B cell (primary cell): Measurements from ENCODE around the gene SEZ6L. TPM values are rescaled to one million over a fixed set of nuclear protein-coding genes. Genes with fewer than 3 reads are reported as not detected.

Source experiments
- ATAC-seq: fragments of 200-7000 bp; cut with Tn5 transposase; one replicate; pipeline ENCODE4 v1.10.0; 2021; ENCODE audit warnings: low read depth, mild to moderate bottlenecking, moderate number of reproducible peaks, moderate library complexity
- CTCF ChIA-PET: fragments of 350-600 bp; sonication (Branson Sonifier 250); formaldehyde crosslinking; loops from one replicate; lab custom pipeline; 2021; ENCODE audit warnings: antibody characterized with exemption, inconsistent platforms; lab: Charles Lee
- POLR2A ChIA-PET: fragments of 350-600 bp; sonication (Branson Sonifier 250); formaldehyde crosslinking; loops from one replicate; lab custom pipeline; 2021; ENCODE audit warnings: antibody characterized with exemption; lab: Charles Lee
- DNase-seq: peaks from one replicate; pipeline ENCODE4 v3.0.0; 2013
- H2AFZ ChIP-seq: 2 replicates; pipeline ENCODE4 v1.6.1; 2012; ENCODE audit warnings: mild to moderate bottlenecking, low read depth, low read length; ENCODE audit not compliant: insufficient read depth, poor library complexity, severe bottlenecking
- H3K27ac ChIP-seq, 2 donors: 1 replicate in 1 of 2; 2 replicates in 1 of 2; pipeline ENCODE4 v1.5.1; 2012 to 2013; ENCODE audit warnings: low read length in 2 of 2, mild to moderate bottlenecking in 2 of 2, moderate library complexity in 1 of 2
- H3K27me3 ChIP-seq, 4 experiments: fragments of 200-600 bp in 1 of 4; sonication (generic) in 1 of 4; replicated peaks in 1 of 4; 1 replicate in 2 of 4; 2 replicates in 2 of 4; pipeline versions ENCODE4 v1.6.1 to v1.7.0; 2013 to 2016; ENCODE audit warnings: low read length in 3 of 4, mild to moderate bottlenecking in 2 of 4, mixed read lengths in 1 of 4, moderate library complexity in 1 of 4; ENCODE audit not compliant: insufficient read depth in 4 of 4, control insufficient read depth in 3 of 4; ENCODE audit errors: control extremely low read depth in 1 of 4
- H3K36me3 ChIP-seq, 2 experiments: replicated peaks in 1 of 2; 1 replicate in 1 of 2; 2 replicates in 1 of 2; pipeline versions ENCODE4 v1.6.1 to v1.7.1; 2013; ENCODE audit warnings: low read length in 1 of 2; ENCODE audit not compliant: insufficient read depth in 2 of 2, control insufficient read depth in 1 of 2; ENCODE audit errors: control extremely low read depth in 1 of 2, extremely low read depth in 1 of 2
- H3K4me1 ChIP-seq, 2 donors: fragments of 200-600 bp in 1 of 2; sonication (generic) in 1 of 2; 1 replicate in 1 of 2; 2 replicates in 1 of 2; pipeline versions ENCODE4 v1.5.1 to v1.6.1; 2013 to 2017; ENCODE audit warnings: low read length in 2 of 2; ENCODE audit not compliant: control insufficient read depth in 2 of 2, insufficient read depth in 2 of 2
- H3K4me2 ChIP-seq: replicated peaks from 2 replicates; pipeline ENCODE3; 2012; ENCODE audit warnings: mild to moderate bottlenecking, low read depth, low read length; ENCODE audit not compliant: poor library complexity, severe bottlenecking
- H3K4me3 ChIP-seq, 5 experiments: fragments of 200-600 bp in 1 of 5; sonication (generic) in 1 of 5; 1 replicate in 3 of 5; 2 replicates in 2 of 5; pipeline versions ENCODE4 v1.5.1 to v1.7.0; 2011 to 2016; ENCODE audit warnings: low read length in 4 of 5, mild to moderate bottlenecking in 4 of 5, low read depth in 2 of 5, control low read depth in 1 of 5, moderate library complexity in 1 of 5; ENCODE audit not compliant: insufficient read depth in 1 of 5; ENCODE audit errors: control extremely low read depth in 1 of 5, extremely low read depth in 1 of 5
- H3K79me2 ChIP-seq: fragments of 200-600 bp; sonication (generic); one replicate; pipeline ENCODE4 v1.6.0; 2016; ENCODE audit warnings: low read length; ENCODE audit not compliant: control insufficient read depth, insufficient read depth
- H3K9ac ChIP-seq: fragments of 200-600 bp; sonication (generic); 2 replicates; pipeline ENCODE4 v1.6.1; 2017; ENCODE audit warnings: mild to moderate bottlenecking, low read length, moderate library complexity
- H3K9me3 ChIP-seq, 3 donors: one replicate each; pipeline versions ENCODE4 v1.6.1 to v1.7.1; 2013; ENCODE audit warnings: low read length in 2 of 3; ENCODE audit not compliant: control insufficient read depth in 2 of 3, insufficient read depth in 1 of 3; ENCODE audit errors: control extremely low read depth in 1 of 3
- H4K20me1 ChIP-seq: 2 replicates; pipeline ENCODE4 v1.6.0; 2012; ENCODE audit warnings: mild to moderate bottlenecking, low read length; ENCODE audit not compliant: insufficient read depth, control insufficient read depth, poor library complexity, severe bottlenecking
- H3K27ac Mint-ChIP-seq: one replicate; pipeline ENCODE4 v1.8.0; 2021; ENCODE audit warnings: mixed read lengths
- H3K27me3 Mint-ChIP-seq: one replicate; pipeline ENCODE4 v1.8.0; 2021; ENCODE audit warnings: mixed read lengths
- H3K4me1 Mint-ChIP-seq: one replicate; pipeline ENCODE4 v1.8.0; 2021; ENCODE audit warnings: mixed read lengths
- H3K4me3 Mint-ChIP-seq: one replicate; pipeline ENCODE4 v1.8.0; 2021; ENCODE audit warnings: mixed read lengths
- H3K9me3 Mint-ChIP-seq: one replicate; pipeline ENCODE4 v1.8.0; 2022; ENCODE audit warnings: mixed read lengths; ENCODE audit not compliant: insufficient read depth
- CTCF ChIP-seq: fragments of 200-600 bp; IDR thresholded peaks from one replicate; pipeline ENCODE4 v1.8.0; 2022; ENCODE audit warnings: antibody characterized with exemption, mild to moderate bottlenecking
- EZH2 ChIP-seq: IDR thresholded peaks from 2 replicates; pipeline ENCODE4 v1.6.1; 2012; ENCODE audit warnings: borderline replicate concordance, low read depth, mild to moderate bottlenecking, moderate library complexity, low read length; ENCODE audit not compliant: insufficient read depth, poor library complexity, severe bottlenecking
- WGBS: methylation state at CpG from one replicate; pipeline ENCODE4 v1.1.5; 2013; ENCODE audit warnings: missing lambda C conversion rate; ENCODE audit not compliant: insufficient coverage; 5-methylcytosine and 5-hydroxymethylcytosine counted together
- intact Hi-C: fragments of 100-400 bp; cut with micrococcal nuclease; formaldehyde crosslinking; loops from one replicate; pipeline ENCODE4 v1.10.0; 2022
- polyA plus RNA-seq: library from polyadenylated mRNA; depleted of rRNA; stranded (reverse); fragments of >200 nt; gene quantifications from 2 replicates; pipeline ENCODE4 v1.2.3, GENCODE V29; 2012
- total RNA-seq, 2 donors: library from RNA; stranded (reverse); fragments of 120-200 nt in 1 of 2; gene quantifications; 1 replicate in 1 of 2; 2 replicates in 1 of 2; pipeline versions ENCODE4 v1.2.3 to v1.2.4, GENCODE V29; 2013 to 2022

The SEZ6L gene
- total and polyA plus RNA-seq, 2 donors (not counting 1 experiment from before 2014, with no cell fraction given), result 0.04 TPM; not detected in 1

- POLR2A ChIA-PET, result no interaction called here
- Histone ChIP-seq H3K9ac (no peak overlapping the region), H2AFZ (no peak overlapping the region), H3K27me3 (peaks cover 0 to 7% (median 0%) of the 10 kb centered on the region in 4 experiments), H3K4me1 (no peaks in the 10 kb centered on the region), H3K79me2 (no peaks in the 10 kb centered on the region), H4K20me1 (no peaks in the 10 kb centered on the region), H3K4me3 (no peak overlapping the region), H3K36me3 (no peaks in the 10 kb centered on the region), H3K27ac (no peak overlapping the region), H3K4me2 (no peak overlapping the region), H3K9me3 (no peaks in the 10 kb centered on the region)
- DNase-seq, result peak; percentile 80
- CTCF ChIA-PET, result interaction anchor here (0.6 to 8.8 kb wide), 14 partner anchors 7 to 326 kb away, joined by 3 to 136 read pairs (median 5); no protein-coding TSS in a partner anchor
- 66% methylated on average over 8 of the region's 19 CpGs for WGBS
- no peaks in the 10 kb centered on the region for H3K4me1 Mint-ChIP-seq
- H3K27ac Mint-ChIP-seq, result no peak overlapping the region
- no peak overlapping the region for H3K4me3 Mint-ChIP-seq
- H3K9me3 Mint-ChIP-seq, result no peaks in the 10 kb centered on the region
- peak; percentile 53 for ATAC-seq
- intact Hi-C loops, result loop anchor here (10.0 kb wide), 1 partner anchor 593 kb away; no protein-coding TSS in a partner anchor
- peaks cover 27% of the 10 kb centered on the region for H3K27me3 Mint-ChIP-seq
- no peak for TF ChIP-seq EZH2
- peak; percentile 88 for TF ChIP-seq CTCF
Measured at GRCh38 chr22:26367402-26368245, 198.4 kb downstream of the SEZ6L start.

- Mint-ChIP-seq H3K4me1 (peaks cover 4% of the 10 kb centered on the region), H3K27me3 (peaks cover 65% of the 10 kb centered on the region), H3K27ac (no peak overlapping the region), H3K9me3 (no peaks in the 10 kb centered on the region), H3K4me3 (no peak overlapping the region)
- no peaks in the 10 kb centered on the region for H3K36me3 ChIP-seq
- POLR2A ChIA-PET, result no interaction called here
- peaks cover 0 to 4% (median 0%) of the 10 kb centered on the region in 3 donors for H3K9me3 ChIP-seq
- no peak for TF ChIP-seq CTCF
- TF ChIP-seq EZH2, result no peak
- H3K27me3 ChIP-seq, result peaks cover 0 to 31% (median 15%) of the 10 kb centered on the region in 4 experiments
- no peaks in the 10 kb centered on the region for H3K79me2 ChIP-seq
- H3K4me2 ChIP-seq, result no peak overlapping the region
- WGBS, result 100% methylated on average over 2 of the region's 4 CpGs
- no peak overlapping the region for H3K27ac ChIP-seq
- CTCF ChIA-PET, result no interaction called here
- no peak overlapping the region for H3K9ac ChIP-seq
- intact Hi-C loops, result no loop called here
- H3K4me3 ChIP-seq, result no peak overlapping the region
- no peaks in the 10 kb centered on the region for H4K20me1 ChIP-seq
- ATAC-seq, result no peak
- DNase-seq, result no peak
- no peak overlapping the region for H2AFZ ChIP-seq
- no peaks in the 10 kb centered on the region for H3K4me1 ChIP-seq
Measured at GRCh38 chr22:26372890-26373289, 203.6 kb downstream of the SEZ6L start.
